Measurements from ENCODE around the gene HEPN1.

Gene HEPN1

DNA sequence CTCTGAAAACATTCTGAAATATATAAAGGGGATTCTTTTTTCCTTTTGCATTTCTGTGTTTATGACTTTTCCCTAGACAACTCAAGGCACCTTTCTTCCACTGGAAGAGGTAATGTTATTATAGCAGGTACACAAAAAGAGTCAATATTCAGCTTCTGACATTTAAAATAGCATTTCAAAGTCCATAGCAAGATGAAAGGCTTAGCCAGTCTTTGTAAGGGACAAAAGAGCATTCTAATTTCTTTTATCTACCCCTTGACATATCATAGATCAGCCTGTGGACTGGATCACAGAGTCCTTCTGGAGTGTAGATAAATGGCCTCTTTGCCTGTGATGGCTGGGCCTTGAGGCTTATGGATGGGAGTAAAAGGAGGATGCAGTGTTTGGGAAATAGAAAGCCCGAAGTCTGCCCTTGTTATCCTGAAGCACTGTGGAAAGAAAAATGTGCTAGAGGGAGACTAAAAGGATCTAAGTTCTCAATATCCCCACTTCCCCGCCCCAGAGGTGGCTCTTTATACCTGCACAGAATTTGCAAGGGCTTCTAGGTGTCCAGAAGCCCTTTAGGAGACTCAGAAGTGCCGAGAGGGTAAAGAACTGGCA lies 18.4 kb downstream of the HEPN1 start:
- ChIA-PET CTCF (interaction anchor here (0.6 to 1.2 kb wide), 2 partner anchors 10 to 25 kb away, joined by 3 to 4 read pairs; no protein-coding TSS in a partner anchor), POLR2A (no interaction called here)
- Histone ChIP-seq H3K9me3 (ENCODE audit: control insufficient read depth, insufficient read depth, low read depth, low read length) (no peaks in the 10 kb centered on the region), H3K36me3 (ENCODE audit: control insufficient read depth in 2 of 2, insufficient read depth in 1 of 2, low read length in 2 of 2) (no peaks in the 10 kb centered on the region), H3K27ac (ENCODE audit: extremely low read depth, low read depth, low read length) (no peak overlapping the region), H3K4me3 (ENCODE audit: low read depth, low read length) (no peak overlapping the region), H3K4me1 (ENCODE audit: control insufficient read depth, insufficient read depth, low read length) (no peaks in the 10 kb centered on the region)
- TF ChIP-seq ZNF423 (tag by site-specific recombination; IDR thresholded peaks at IDR 0.05) (no peak), ZNF23 (tag by site-specific recombination; IDR thresholded peaks at IDR 0.05; ENCODE audit: borderline replicate concordance) (no peak), ZNF354C (tag by site-specific recombination; IDR thresholded peaks at IDR 0.05; ENCODE audit: borderline replicate concordance, low read depth) (no peak), ZNF571 (tag by site-specific recombination; IDR thresholded peaks at IDR 0.05) (no peak), ZNF473 (tag by site-specific recombination; IDR thresholded peaks at IDR 0.05) (no peak), EGR2 (tag by site-specific recombination; IDR thresholded peaks at IDR 0.05; ENCODE audit: low read depth) (no peak), WT1 (tag by site-specific recombination; IDR thresholded peaks at IDR 0.05) (no peak), ZNF132 (tag by site-specific recombination; IDR thresholded peaks at IDR 0.05; ENCODE audit: borderline replicate concordance) (no peak), ZNF274 (IDR thresholded peaks at IDR 0.05; ENCODE audit: low read length) (no peak), ZNF274 (tag by site-specific recombination; IDR thresholded peaks at IDR 0.05; ENCODE audit: borderline replicate concordance) (no peak)
- TF ChIP-seq, protein P1, sequence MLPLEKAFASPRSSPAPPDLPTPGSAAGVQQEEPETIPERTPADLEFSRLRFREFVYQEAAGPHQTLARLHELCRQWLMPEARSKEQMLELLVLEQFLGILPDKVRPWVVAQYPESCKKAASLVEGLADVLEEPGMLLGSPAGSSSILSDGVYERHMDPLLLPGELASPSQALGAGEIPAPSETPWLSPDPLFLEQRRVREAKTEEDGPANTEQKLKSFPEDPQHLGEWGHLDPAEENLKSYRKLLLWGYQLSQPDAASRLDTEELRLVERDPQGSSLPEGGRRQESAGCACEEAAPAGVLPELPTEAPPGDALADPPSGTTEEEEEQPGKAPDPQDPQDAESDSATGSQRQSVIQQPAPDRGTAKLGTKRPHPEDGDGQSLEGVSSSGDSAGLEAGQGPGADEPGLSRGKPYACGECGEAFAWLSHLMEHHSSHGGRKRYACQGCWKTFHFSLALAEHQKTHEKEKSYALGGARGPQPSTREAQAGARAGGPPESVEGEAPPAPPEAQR (tag by site-specific recombination; IDR thresholded peaks at IDR 0.05): no peak
- TF ChIP-seq, protein P2, sequence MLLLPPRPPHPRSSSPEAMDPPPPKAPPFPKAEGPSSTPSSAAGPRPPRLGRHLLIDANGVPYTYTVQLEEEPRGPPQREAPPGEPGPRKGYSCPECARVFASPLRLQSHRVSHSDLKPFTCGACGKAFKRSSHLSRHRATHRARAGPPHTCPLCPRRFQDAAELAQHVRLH (tag by site-specific recombination; IDR thresholded peaks at IDR 0.05): no peak

DNA sequence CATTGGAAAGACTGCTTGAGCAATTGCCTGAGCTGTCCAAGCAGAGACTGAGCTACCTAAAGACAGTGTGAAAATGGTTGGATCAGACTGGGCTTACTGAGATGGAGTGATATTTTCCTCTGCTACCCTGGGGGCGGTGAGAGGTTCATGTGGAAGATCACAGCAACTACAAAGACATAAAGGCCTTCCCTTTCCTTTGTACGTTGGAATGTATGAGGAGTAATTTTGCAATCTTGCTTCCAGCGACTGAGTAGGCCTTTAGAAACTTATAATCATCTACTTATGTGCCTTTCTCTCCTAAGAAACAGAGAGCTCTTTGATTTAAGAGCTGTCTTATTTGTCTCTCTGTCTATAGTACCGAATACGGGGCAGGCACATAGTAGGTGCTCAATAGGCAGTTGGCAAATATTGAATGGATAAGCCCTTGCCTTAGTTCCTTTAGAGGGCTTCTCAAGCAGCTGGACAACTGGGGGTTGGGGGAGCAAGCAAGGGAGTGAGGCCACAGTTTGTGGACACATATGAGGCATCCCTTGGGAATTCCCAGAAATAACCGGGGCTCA lies 19.2 kb downstream of the HEPN1 start:
- ChIA-PET CTCF (interaction anchor here (0.9 kb wide), 1 partner anchor 294 kb away, joined by 3 read pairs; no protein-coding TSS in a partner anchor), POLR2A (no interaction called here)
- Histone ChIP-seq H3K9me3 (ENCODE audit: control insufficient read depth, insufficient read depth, low read depth, low read length) (no peaks in the 10 kb centered on the region), H3K4me1 (ENCODE audit: control insufficient read depth, insufficient read depth, low read length) (no peaks in the 10 kb centered on the region), H3K4me3 (ENCODE audit: low read depth, low read length) (no peak overlapping the region), H3K36me3 (ENCODE audit: control insufficient read depth in 2 of 2, insufficient read depth in 1 of 2, low read length in 2 of 2) (no peaks in the 10 kb centered on the region), H3K27ac (ENCODE audit: extremely low read depth, low read depth, low read length) (no peak overlapping the region)
- TF ChIP-seq ZNF473 (tag by site-specific recombination; IDR thresholded peaks at IDR 0.05) (no peak), ZNF16 (tag by site-specific recombination; IDR thresholded peaks at IDR 0.05; ENCODE audit: low read depth) (no peak), ZNF544 (tag by site-specific recombination; IDR thresholded peaks at IDR 0.05) (no peak), ZNF830 (tag by site-specific recombination; IDR thresholded peaks at IDR 0.05; ENCODE audit: low read depth) (no peak), ZNF501 (tag by site-specific recombination; IDR thresholded peaks at IDR 0.05) (no peak), GLI4 (tag by site-specific recombination; IDR thresholded peaks at IDR 0.05) (no peak), ZEB2 (tag by site-specific recombination; IDR thresholded peaks at IDR 0.05) (no peak), ZNF138 (tag by site-specific recombination; IDR thresholded peaks at IDR 0.05; ENCODE audit: borderline replicate concordance) (no peak)
- TF ChIP-seq, protein P3, sequence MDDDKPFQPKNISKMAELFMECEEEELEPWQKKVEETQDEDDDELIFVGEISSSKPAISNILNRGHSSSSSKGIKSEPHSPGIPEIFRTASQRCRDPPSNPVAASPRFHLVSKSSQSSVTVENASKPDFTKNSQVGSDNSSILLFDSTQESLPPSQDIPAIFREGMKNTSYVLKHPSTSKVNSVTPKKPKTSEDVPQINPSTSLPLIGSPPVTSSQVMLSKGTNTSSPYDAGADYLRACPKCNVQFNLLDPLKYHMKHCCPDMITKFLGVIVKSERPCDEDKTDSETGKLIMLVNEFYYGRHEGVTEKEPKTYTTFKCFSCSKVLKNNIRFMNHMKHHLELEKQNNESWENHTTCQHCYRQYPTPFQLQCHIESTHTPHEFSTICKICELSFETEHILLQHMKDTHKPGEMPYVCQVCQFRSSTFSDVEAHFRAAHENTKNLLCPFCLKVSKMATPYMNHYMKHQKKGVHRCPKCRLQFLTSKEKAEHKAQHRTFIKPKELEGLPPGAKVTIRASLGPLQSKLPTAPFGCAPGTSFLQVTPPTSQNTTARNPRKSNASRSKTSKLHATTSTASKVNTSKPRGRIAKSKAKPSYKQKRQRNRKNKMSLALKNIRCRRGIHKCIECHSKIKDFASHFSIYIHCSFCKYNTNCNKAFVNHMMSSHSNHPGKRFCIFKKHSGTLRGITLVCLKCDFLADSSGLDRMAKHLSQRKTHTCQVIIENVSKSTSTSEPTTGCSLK (tag by site-specific recombination; IDR thresholded peaks at IDR 0.05): no peak
